HG03060 (cell line): Measurements from ENCODE around the gene SMYD3.
"Not testable (repeated sequence)": the region's sequence is repeated elsewhere in the genome, so short reads cannot be mapped to it uniquely, and the experiment has no call there.

ENCODE experiments used
- ATAC-seq: cut with Tn5 transposase; IDR thresholded peaks from one replicate; pipeline ENCODE4 v1.9.1; 2021; ENCODE audit warnings: low read depth, moderate number of reproducible peaks; ENCODE audit not compliant: unreplicated experiment

Gene SMYD3

DNA sequence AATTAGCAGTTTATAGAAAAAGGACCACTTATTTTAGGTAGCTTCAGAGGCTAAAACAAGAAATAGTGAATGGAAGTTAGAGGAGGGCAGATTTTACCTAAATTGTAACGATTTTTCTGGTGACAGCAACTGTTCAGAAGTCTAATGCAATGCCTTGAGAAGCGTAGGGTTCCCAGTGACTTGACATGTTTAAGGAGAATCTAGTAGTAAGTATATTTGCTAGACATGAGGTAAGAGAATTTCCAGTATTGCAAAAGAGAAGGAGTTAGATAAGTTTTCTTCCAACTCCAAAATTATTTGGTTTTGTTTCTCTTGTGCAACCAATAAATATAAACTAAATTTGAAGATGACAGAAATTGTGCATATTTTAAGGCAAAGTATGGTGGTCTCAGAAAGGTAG, 140.0 kb downstream of the SMYD3 start:
- ATAC-seq: no peak

DNA sequence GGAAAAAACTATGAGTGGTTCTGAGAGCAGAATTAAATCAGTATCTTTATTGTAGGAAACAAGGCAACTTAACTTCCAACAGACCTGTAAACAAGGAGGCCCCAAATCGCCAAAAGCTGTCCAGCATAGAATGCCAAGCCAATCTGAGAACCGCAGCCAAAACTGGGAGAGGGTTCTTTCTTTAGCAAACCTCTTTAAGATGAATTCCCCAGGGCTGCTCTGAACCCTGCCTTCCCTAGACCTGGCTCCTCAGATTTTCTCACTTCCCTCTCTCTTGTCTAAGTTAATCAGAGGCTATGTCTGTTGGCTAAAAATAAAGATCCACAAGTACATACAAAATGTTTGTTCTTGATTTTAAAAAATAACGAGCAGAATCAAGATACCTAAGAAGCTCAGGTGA, 141.4 kb downstream of the SMYD3 start:
- ATAC-seq: no peak

DNA sequence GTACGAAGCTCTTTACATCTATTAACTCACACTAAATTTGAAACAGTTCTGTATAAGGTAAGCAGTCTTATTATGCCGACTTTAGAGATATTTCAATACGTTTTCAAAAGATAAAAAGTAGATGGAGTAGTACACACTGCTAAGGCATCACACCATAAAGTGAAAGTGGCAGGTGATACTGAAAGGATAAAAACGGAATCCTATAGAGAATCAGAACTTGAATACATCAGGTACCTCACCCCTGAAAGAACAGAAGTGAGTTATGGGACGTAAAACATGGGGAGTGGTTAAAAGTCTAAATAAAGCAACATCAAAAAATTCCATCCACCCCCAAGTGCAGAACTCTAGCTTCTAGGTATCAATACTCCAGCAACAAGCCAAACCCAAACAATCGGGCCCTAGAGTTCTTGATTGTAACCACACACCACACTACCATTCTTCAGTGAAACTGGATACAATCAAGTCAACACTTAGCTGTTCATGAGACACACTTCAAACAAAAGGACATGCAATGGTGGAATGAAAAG, 142.6 kb downstream of the SMYD3 start:
- ATAC-seq: peak; percentile 66

DNA sequence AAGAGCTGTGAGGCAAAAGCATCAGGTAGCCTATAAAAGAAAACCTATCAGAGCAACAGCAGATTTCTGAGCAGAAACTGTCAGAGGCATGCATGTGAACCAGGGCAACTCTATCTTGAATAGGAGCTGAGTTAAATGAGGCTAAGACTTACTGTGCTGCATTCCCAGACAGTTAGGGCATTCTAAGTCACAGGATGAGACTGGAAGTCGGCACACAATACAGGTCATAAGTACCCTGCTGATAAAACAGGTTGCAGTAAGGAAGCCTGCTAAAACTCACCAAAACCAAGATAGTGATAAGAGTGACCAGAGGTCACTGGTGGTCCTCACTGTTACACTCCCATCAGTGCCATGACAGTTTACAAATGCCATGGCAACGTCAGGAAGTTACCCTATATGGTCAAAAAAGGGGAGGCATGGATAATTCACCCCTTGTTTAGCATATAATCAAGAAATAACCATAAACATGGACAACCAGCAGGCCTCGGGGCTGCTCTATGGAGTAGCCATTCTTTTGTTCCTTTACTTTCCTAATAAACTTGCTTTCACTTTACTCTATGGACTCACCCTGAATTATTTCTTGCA, 150.0 kb downstream of the SMYD3 start:
- not testable (repeated sequence) for ATAC-seq

DNA sequence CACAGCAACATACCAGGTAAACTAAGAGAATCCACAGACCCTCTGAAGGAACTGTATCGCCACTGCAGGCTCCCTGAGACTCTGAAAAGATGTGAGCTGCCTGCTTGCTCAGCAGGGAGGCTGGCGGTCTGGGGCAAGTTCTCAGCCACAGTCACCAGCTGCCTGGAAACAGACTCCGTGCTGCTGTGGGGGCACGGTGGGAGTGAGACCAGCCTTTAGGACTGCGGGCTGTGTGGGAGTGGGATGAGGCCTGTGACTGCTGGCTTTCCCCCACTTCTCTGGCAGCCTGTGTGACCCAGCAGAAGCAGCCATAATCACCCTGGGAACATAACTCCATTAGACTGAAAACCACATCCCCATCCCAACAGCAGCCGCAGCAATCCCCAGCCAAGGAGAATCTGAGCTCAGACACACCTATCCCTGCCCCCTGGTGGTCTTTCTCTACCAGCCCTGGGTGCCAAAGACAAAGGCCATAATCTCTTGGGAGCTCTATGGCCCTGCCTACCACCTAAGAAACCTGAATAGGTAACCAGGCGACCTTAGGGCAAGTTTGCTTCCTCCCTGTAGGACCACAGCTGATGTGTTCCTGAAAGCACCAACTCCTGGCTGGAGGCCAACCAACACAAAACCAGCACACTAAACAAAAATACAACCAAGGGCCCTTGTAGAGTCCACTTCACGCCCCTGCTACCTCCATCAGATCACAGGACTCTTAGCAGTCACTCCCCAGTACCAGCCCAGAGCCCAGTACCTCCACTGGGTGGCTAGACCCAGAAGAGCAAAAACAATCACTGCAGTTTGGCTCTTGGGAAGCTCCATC, 151.5 kb downstream of the SMYD3 start:
- ATAC-seq: no peak

DNA sequence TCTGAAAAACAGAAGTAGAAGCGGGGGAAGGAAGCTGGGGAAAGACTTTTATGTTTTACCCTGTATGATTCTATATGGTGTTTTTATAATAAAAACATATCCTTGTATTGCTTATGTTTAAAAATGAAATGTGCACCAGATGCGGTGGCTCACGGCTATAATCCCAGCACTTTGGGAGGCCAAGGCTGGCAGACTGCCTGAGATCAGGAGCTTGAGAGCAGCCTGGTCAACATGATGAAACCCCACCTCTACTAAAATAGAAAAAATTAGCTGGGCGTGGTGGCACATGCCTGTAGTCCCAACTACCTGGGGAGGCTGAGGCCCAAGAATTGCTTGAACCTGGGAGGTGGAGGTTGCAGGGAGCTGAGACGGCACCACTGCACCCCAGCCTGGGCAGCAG, 155.4 kb downstream of the SMYD3 start:
- no peak for ATAC-seq

DNA sequence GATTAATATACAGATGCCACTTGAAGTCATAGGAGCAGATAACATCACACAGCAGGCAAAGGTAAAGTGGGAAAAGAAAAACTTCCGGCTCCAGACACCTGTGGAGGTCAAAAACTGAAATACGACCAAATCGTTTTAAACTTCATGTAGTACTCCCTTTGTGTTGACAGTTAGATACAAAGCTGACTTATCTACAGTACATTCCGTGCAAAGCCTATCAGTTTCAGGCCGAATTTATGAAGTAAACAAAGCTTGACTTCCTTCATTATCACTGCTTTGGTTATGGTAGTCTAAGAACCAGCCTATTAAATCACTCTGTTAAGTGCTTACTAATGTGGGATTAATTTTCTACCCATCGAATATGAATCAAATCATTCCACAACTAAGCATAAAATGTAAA, 156.3 kb downstream of the SMYD3 start:
- no peak for ATAC-seq

DNA sequence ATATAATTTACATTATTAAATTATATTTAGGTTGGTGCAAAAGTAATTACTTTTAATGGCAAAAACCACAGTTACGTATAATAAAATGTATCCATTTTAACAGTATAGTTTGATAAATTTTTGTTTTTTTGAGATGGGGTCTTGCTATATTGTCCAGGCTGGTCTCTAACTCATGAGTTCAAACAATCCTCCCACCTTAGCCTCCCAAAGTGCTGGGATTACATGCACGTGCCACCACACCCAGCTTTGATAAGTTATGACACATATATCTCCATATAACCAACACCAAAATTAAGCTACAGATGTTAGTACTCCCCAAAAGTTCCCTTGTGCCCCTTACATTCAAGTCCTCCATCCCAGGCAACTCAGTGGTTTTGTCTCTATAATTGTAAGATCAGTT, 163.1 kb downstream of the SMYD3 start:
- no peak for ATAC-seq

DNA sequence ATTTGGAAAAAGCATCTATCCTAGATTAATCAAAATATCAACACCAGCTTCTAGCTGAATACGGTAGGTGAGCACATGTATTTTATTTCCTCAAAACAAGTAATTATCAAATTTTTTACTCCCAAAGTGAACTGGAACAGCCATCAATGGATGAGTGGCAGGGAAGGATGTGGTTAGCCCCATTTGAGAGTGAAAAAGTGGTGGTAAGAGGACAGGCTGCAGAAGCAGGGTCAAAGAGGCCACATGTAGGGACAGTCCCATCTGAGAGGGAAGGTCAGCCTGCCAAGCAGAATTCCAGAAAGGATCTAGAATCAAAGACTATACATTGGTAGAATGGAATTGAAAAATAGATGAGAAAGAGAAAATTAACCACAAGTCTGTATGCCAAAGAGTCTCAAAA, 163.8 kb downstream of the SMYD3 start:
- no peak for ATAC-seq

DNA sequence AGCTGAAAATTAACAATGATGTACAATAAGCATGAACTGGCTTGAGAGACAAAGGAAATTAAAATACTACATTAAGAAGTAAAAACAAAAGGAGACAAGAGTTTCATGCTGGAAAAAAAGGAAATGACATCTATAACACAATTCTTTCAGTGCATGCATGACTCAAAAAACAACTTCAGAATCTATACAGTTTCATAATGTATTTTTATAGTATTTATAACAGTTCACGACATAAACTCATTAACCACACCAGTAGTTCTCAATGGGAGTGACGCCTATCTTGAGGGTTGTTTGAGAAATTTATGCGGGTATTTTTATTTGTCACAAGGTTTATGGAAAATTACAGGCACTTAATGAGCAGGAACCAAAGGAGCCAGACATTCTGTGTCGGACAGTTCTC, 168.5 kb downstream of the SMYD3 start:
- ATAC-seq: no peak

DNA sequence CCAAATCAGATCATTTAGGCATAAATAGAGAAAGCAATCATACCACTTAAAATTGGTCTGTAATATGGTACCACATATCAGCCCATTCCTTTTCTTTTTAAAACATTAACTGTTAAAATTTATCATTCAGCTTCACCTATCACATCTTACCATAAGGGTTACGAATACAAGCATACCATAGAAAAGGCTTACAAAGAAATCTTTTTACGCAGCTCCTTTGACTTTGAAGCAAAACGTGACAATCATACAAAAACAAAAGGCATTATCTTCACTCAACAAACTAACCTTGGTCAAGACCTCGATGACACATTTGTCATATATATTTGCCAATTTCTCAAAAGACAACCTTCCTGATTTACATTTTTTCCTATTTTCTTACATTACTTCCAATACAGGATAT, 169.0 kb downstream of the SMYD3 start:
- no peak for ATAC-seq

DNA sequence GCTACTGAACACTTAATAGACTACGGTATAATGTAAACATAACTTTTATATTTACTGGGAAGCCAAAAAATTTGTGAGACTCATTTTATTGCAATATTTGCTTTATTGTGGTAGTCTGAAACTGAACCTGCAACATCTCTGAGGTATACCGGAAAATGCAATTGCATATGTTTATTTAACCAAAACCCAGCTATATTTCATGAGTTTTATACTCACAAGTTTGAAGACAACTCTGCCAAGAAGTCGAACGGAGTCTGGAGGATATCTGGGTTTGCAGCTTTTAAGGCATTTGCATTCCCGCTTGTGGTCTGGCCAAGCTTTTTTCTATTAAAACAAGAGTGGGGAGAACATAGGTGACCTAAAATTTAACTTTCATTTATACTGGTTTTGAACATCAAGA, 171.9 kb downstream of the SMYD3 start:
- ATAC-seq: no peak

DNA sequence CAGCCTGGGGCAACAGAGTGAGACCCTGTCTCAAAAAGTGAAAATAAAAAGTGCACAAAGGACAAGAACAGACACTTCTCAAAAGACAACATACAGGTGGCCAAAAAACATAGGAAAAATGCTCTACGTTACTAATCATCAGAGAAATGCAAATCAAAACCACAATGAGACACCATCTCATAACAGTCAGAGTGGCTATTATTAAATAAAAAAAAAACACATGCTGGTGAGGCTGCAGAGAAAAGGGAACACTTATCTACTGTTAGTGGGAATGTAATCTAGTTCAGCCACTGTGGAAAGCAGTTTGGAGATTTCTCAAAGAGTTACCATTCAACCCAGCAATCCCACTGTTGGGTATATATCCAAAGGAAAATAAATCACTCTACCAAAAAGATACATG, 173.2 kb downstream of the SMYD3 start:
- ATAC-seq: no peak

DNA sequence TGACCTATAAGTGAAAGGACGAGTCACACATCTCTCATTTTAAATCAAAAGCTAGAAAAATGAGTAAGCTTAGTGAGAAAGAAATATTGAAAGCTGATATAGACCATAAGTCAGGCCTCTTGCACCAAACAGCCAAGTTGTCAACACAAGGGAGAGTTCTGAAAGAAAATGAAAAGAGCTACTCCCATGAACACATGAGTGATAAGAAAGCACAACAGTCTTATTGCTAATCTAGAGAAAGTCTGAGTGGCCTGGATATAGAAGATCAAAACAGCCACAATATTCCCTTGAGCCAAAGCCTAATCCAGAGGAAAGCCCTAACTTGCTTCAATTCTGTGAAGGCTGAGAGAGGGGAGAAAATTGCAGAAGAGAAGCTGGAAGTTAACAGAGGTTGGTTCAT, 175.0 kb downstream of the SMYD3 start:
- ATAC-seq: no peak

DNA sequence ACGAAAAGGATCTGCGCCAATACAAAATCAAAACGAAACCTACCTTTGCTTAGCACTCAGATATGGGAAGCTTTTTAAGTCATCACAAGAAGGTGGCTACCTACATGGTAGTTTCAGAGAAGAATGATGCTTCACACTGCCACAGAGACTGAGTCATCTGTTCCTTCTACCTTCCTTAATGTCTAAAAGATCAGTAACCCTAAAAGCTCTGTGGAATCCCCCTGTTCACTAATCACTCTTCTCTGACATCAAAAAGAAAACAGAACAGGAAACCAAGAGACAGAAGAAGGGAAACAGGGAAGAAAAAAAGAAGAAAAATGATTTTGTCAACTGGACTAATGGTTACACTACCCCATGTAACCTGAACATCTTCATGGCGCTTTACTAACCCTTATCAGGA, 177.2 kb downstream of the SMYD3 start:
- ATAC-seq: peak; percentile 97

DNA sequence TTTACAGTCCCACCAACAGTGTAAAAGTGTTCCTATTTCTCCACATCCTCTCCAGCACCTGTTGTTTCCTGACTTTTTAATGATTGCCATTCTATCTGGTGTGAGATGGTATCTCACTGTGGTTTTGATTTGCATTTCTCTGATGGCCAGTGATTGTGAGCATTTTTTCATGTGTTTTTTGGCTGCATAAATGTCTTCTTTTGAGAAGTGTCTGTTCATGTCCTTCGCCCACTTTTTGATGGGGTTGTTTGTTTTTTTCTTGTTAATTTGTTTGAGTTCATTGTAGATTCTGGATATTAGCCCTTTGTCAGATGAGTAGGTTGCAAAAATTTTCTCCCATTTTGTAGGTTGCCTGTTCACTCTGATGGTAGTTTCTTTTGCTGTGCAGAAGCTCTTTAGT, 177.8 kb downstream of the SMYD3 start:
- not testable (repeated sequence) for ATAC-seq

DNA sequence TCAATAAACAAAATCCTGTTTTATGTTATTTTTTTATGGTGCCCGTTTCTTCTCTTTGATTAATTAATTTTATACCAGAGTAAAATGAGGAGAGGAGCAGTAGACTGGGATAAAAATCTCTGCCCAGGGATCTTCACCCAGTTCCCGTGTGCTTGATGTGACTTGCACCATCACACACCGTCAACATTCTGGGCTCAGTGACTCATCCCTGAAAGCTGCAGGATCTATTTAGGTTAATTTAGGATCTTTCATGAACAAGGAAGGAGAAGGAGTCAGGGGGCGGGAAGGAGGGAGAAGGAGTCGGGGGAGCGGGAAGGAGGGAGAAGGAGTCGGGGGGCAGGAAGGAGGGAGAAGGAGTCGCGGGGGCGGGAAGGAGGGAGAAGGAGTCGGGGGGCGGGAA, 182.4 kb downstream of the SMYD3 start:
- no peak for ATAC-seq

DNA sequence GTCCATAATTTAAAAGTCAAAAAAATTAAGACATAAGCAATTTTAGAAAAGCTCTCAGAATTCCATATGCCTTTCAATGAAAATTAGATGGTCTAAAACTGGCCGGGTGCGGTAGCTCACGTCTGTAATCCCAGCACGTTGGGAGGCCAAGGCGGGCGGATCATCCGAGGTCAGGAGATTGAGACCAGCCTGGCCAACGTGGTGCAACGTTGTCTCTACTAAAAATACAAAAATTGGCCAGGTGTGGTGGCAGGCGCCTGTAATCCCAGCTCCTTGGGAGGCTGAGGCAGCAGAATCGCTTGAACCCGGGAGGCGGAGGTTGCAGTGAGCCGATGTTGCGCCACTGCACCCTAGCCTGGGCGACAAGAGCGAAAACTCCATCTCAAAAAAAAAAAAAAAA, 183.0 kb downstream of the SMYD3 start:
- ATAC-seq: not testable (repeated sequence)

DNA sequence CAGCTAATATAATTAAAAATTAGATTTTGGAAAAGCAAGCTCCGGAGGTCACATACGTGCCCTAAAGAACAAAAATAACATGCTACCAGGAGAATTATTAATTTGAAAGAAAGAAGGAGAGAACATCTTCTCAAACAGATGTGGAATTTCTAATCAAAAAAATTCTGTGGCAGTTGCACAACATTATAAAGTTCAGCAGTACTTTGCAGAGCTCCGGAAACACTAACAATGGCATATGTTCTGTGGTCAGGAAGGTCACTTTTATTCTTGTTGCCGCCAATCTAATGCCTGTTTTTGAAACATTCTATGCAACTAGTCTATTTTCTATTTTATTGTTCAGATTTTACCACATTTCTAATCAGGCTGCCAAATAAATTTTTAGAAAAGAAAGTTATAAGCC, 186.8 kb downstream of the SMYD3 start:
- no peak for ATAC-seq

DNA sequence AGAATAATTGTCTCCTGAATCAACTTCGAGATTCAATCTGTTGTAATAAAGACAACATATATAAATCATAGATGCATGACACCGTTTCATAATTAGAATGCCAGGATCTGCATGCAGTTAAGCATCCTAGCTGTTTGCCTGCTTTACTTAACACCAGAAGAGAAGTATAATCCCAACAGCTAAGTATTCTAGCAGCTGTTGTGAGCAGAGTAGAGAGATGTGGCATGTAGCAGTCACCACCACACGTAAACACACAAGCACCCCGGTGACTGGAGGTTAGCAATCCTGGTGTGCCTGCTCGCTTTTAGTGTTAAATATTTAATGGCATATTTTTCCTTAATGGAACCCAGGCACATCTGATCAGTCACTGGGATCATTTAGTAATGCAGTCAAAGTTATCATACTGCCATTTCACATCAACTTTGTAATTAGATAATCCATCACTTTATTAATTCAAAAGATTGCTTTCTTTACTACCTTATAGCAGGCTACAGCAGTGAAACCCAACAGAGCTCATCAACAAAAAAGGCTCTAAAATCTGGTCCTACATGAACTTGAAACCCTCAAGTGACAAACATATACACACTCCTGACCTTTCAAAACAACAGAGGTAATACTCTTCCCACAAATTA, 187.9 kb downstream of the SMYD3 start:
- ATAC-seq: no peak

DNA sequence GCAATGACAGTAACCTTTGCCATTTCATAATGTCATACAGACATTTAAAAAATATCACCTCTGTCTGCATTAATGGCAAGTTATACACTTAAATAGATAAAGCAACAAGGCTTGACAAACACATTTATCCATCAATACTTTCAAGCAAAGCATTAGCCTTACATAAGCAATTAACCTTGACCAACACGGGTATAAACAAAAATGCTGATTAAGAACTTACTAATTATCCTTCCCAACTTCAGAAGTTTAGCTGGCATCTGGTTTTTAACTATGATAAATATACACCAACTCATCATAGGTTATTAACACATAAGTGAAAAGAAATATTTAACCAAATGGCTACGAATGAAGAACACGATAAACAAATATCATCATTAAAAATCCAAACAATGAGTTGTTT, 188.5 kb downstream of the SMYD3 start:
- no peak for ATAC-seq

DNA sequence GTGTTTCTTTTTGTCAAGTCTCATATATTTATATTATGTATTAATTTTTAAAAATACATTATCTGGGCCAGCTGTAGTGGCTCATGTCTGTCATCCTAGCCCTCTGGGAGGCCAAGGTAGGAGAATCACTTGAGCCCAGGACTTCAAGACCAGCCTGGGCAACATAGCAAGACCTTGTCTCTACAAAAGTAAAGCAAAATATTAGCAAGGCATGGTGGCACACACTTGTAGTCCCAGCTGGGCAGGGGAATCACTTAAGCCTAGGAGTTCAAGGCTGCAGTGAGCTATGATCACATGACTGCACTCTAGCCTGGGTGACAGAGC, 189.1 kb downstream of the SMYD3 start:
- no peak for ATAC-seq
